Measurements from ENCODE around the gene PANK1. TPM values are rescaled to one million over a fixed set of nuclear protein-coding genes. Genes with fewer than 3 reads are reported as not detected.
A peak's percentile ranks its signal among the peaks of the same experiment; 100 is the strongest.

Gene PANK1
- total and polyA plus RNA-seq, 2 donors from 2014 or later, result 5.4 to 31.3 TPM

DNA sequence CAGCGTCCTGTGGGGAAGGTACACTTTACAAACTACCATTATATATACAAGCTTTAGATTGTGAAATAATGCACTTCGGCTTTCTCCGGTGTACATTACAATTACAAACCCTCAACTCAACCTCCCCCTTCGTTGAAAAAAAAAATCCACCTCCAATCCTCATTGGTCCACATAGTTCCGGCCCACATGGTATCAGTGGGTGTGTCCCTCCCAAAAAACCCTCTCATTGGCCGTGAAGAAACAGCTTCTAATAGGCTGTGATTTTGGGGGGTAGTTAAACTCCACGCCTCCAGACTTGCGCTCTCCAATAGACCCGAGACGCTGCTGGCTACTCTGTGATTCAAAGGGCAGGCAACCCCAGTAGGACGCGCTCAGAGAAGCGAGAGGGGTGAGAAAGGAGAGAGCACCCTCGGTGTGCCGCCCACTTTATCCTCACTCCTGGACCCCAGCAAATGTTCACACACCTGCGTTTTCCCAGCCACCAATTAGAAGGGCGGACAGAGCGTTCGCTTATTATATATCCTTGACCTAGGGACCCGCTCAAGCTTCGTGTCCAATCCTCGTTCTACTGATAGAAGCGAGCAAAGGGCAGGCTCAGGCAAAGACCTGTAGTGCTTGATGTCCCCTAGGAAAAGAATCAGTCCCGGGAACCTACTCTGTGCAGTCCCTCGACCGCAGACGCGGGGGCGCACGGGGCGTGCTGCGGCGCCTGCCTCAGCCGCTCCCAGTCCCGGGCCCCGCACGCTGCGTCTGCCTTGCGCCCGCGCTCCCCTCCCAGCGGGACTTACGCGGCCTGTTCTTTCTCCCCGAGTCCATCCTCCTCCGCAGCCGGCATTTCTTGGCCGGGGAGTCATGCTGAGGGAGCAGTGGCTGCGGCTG is 991 bp downstream of the PANK1 start:
- DNase-seq, result peak; percentile 84 to 98 (median 94)
- Histone ChIP-seq H3K4me1 (ENCODE audit: control insufficient read depth in 2 of 3, insufficient read depth in 2 of 3, low read depth in 1 of 3, low read length in 3 of 3) (peaks cover 8 to 17% (median 9%) of the 10 kb centered on the region in 3 donors), H3K27ac (ENCODE audit: low read depth in 2 of 2, low read length in 2 of 2) (peak overlapping the region; percentile 93 to 98), H3K9ac (ENCODE audit: low read length in 3 of 3) (peak overlapping the region; percentile 74 to 94 (median 91)), H3K27me3 (ENCODE audit: control insufficient read depth, insufficient read depth, low read length) (no peaks in the 10 kb centered on the region), H3K9me3 (ENCODE audit: control insufficient read depth in 2 of 3, insufficient read depth in 1 of 3, low read length in 3 of 3) (no peaks in the 10 kb centered on the region), H3K36me3 (ENCODE audit: control insufficient read depth in 2 of 3, insufficient read depth in 3 of 3, low read length in 3 of 3) (no peaks in the 10 kb centered on the region), H3K4me3 (ENCODE audit: low read length in 3 of 3) (peak overlapping the region; percentile 83 to 89 (median 87))
- FAIRE-seq, result peak; percentile 98
- intact Hi-C loops (cut with DNase I), result no loop called here
- TF ChIP-seq, protein P1, sequence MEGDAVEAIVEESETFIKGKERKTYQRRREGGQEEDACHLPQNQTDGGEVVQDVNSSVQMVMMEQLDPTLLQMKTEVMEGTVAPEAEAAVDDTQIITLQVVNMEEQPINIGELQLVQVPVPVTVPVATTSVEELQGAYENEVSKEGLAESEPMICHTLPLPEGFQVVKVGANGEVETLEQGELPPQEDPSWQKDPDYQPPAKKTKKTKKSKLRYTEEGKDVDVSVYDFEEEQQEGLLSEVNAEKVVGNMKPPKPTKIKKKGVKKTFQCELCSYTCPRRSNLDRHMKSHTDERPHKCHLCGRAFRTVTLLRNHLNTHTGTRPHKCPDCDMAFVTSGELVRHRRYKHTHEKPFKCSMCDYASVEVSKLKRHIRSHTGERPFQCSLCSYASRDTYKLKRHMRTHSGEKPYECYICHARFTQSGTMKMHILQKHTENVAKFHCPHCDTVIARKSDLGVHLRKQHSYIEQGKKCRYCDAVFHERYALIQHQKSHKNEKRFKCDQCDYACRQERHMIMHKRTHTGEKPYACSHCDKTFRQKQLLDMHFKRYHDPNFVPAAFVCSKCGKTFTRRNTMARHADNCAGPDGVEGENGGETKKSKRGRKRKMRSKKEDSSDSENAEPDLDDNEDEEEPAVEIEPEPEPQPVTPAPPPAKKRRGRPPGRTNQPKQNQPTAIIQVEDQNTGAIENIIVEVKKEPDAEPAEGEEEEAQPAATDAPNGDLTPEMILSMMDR (IDR thresholded peaks at IDR 0.05; ENCODE audit: borderline replicate concordance, extremely low read depth, insufficient read depth), result no peak

DNA sequence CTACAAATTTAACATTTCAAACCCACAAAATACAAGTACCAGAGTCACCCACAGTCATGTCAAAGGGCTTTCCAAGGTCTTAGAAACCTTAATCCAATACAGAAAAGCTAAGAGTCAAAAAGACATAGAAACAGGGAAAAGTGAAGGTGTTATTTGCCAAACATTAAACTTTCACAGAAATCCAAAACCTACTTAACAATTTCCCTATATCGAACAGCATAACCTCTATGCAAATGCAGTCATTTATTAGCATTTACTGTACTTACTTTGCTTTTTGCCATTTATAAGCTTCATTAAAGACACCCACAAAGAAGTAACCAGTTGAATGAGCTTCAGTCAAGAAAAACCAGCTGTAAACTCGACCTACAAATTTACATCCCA is 1.6 kb downstream of the PANK1 start:
- no peak for DNase-seq
- Histone ChIP-seq H3K4me3 (ENCODE audit: low read length in 3 of 3) (peak overlapping the region; percentile 83 to 89 (median 87)), H3K36me3 (ENCODE audit: control insufficient read depth in 2 of 3, insufficient read depth in 3 of 3, low read length in 3 of 3) (no peaks in the 10 kb centered on the region), H3K9ac (ENCODE audit: low read length in 3 of 3) (peak overlapping the region; percentile 70 to 93 (median 74)), H3K27ac (ENCODE audit: low read depth in 2 of 2, low read length in 2 of 2) (peak overlapping the region; percentile 85 to 90), H3K9me3 (ENCODE audit: control insufficient read depth in 2 of 3, insufficient read depth in 1 of 3, low read length in 3 of 3) (no peaks in the 10 kb centered on the region), H3K4me1 (ENCODE audit: control insufficient read depth in 2 of 3, insufficient read depth in 2 of 3, low read depth in 1 of 3, low read length in 3 of 3) (peaks cover 8 to 17% (median 9%) of the 10 kb centered on the region in 3 donors), H3K27me3 (ENCODE audit: control insufficient read depth, insufficient read depth, low read length) (no peaks in the 10 kb centered on the region)
- TF ChIP-seq, protein P1 (IDR thresholded peaks at IDR 0.05; ENCODE audit: borderline replicate concordance, extremely low read depth, insufficient read depth), result no peak
- intact Hi-C loops (cut with DNase I), result no loop called here
- FAIRE-seq, result no peak

DNA sequence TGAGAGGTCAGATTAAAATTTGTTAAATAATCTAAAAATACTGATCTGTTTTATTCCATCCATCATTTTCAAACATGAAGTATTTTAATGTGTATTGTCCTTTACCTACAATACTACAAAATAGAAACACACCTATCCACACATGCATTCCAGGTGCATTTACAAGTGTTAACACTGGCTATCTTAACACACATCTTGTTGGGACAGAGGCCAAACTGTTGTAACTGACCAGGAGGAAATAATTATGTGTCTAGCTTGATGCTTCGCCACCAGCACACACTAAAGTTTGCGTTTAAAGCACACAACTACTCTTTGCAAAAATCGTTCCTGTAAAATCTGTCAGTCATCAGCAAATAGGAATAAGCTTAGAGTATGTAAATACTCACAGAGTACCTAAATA is 2.8 kb downstream of the PANK1 start:
- intact Hi-C loops (cut with DNase I), result no loop called here
- TF ChIP-seq, protein P1 (IDR thresholded peaks at IDR 0.05; ENCODE audit: borderline replicate concordance, extremely low read depth, insufficient read depth), result no peak
- Histone ChIP-seq H3K36me3 (ENCODE audit: control insufficient read depth in 2 of 3, insufficient read depth in 3 of 3, low read length in 3 of 3) (peaks cover 0 to 2% (median 0%) of the 10 kb centered on the region in 3 donors), H3K9me3 (ENCODE audit: control insufficient read depth in 2 of 3, insufficient read depth in 1 of 3, low read length in 3 of 3) (no peaks in the 10 kb centered on the region), H3K27ac (ENCODE audit: low read depth in 2 of 2, low read length in 2 of 2) (peak overlapping the region in 1 of 2 donors; percentile 33), H3K27me3 (ENCODE audit: control insufficient read depth, insufficient read depth, low read length) (no peaks in the 10 kb centered on the region), H3K4me1 (ENCODE audit: control insufficient read depth in 2 of 3, insufficient read depth in 2 of 3, low read depth in 1 of 3, low read length in 3 of 3) (peaks cover 8 to 17% (median 9%) of the 10 kb centered on the region in 3 donors), H3K9ac (ENCODE audit: low read length in 3 of 3) (peak overlapping the region in 2 of 3 donors; percentile 21 to 93), H3K4me3 (ENCODE audit: low read length in 3 of 3) (peak overlapping the region in 2 of 3 donors; percentile 87 to 89)
- FAIRE-seq (no peak), DNase-seq (no peak)

All from kidney (tissue), 14 donors.